Inflammatory macrophage (primary cell): ENCODE results near the gene PDE4A.
"Not testable (repeated sequence)": the region's sequence is repeated elsewhere in the genome, so short reads cannot be mapped to it uniquely, and the experiment has no call there.

ENCODE experiments used
- DNase-seq, 2 donors: peaks; one replicate each; pipeline ENCODE4 v3.0.0-alpha.2; 2020 to 2022

The PDE4A gene

GRCh38 chr19:10403137-10404021 lies 17.0 kb upstream of the PDE4A start, which contains the start of gene CDC37:
Gene CDC37, minus strand, starts transcription at chr19:10403542. Its CDS starts 63 bp downstream, at chr19:10403479.
- DNase-seq = peak; percentile 98

GRCh38 chr19:10404888-10405820 lies 15.2 kb upstream of the PDE4A start:
- peak; percentile 74 to 90 for DNase-seq

- peak in 1 of 2 donors; percentile 45 for DNase-seq
Observed at GRCh38 chr19:10406191-10406590, 14.1 kb upstream of the PDE4A start.

GRCh38 chr19:10407096-10407495 lies 13.2 kb upstream of the PDE4A start:
- DNase-seq = peak in 1 of 2 donors; percentile 56

- DNase-seq = peak; percentile 96 to 99
Observed at GRCh38 chr19:10408511-10409283, 11.6 kb upstream of the PDE4A start.

- not testable (repeated sequence) for DNase-seq
Observed at GRCh38 chr19:10411224-10411623, 9.1 kb upstream of the PDE4A start.

- peak in 1 of 2 donors; percentile 52 for DNase-seq
Observed at GRCh38 chr19:10412257-10412977, 7.9 kb upstream of the PDE4A start.

- DNase-seq = no peak
Observed at GRCh38 chr19:10416083-10416379, 4.3 kb upstream of the PDE4A start.

- DNase-seq = peak; percentile 91 to 95
Observed at GRCh38 chr19:10416380-10417257, 3.7 kb upstream of the PDE4A start.

GRCh38 chr19:10417541-10418234 lies 2.6 kb upstream of the PDE4A start:
- no peak for DNase-seq

- no peak for DNase-seq
Observed at GRCh38 chr19:10418235-10418484, 2.2 kb upstream of the PDE4A start.

GRCh38 chr19:10418485-10419199 lies 1.7 kb upstream of the PDE4A start:
- DNase-seq = no peak

GRCh38 chr19:10419200-10419645 lies 1.1 kb upstream of the PDE4A start:
- no peak for DNase-seq

GRCh38 chr19:10419646-10420443 lies 493 bp upstream of the PDE4A start:
- DNase-seq = peak; percentile 51 to 81

GRCh38 chr19:10421240-10422045 lies 1.1 kb downstream of the PDE4A start:
- no peak for DNase-seq

GRCh38 chr19:10422046-10422461 lies 1.7 kb downstream of the PDE4A start:
- peak; percentile 72 to 84 for DNase-seq

- DNase-seq = no peak
Observed at GRCh38 chr19:10422846-10423245, 2.5 kb downstream of the PDE4A start.
